GM12872 (cell line): Measurements from ENCODE around the gene HOXD12.

Experiments used
- CTCF ChIP-seq: IDR thresholded peaks from 3 replicates; pipeline ENCODE4 v1.5.1; 2011; ENCODE audit warnings: low read depth, mild to moderate bottlenecking, low read length, moderate library complexity; ENCODE audit not compliant: insufficient read depth

The HOXD12 gene

GRCh38 chr2:176082525-176082823, 17.1 kb upstream of the HOXD12 start:
- no peak for TF ChIP-seq CTCF

- TF ChIP-seq CTCF, result no peak
These were observed 16.5 kb upstream of the HOXD12 start for GRCh38 chr2:176082824-176083751.

GRCh38 chr2:176083796-176084261, 15.8 kb upstream of the HOXD12 start, which contains the start of gene EVX2:
EVX2 (minus strand) TSS chr2:176083962; CDS start chr2:176083776, 186 bp downstream.
- TF ChIP-seq CTCF, result no peak

- TF ChIP-seq CTCF, result no peak
These were observed 14.9 kb upstream of the HOXD12 start for GRCh38 chr2:176084611-176085119.

- TF ChIP-seq CTCF, result no peak
These were observed 14.3 kb upstream of the HOXD12 start for GRCh38 chr2:176085120-176085788.

- TF ChIP-seq CTCF, result peak; percentile 42; the same call in 2 of the 3 replicates
These were observed 13.5 kb upstream of the HOXD12 start for GRCh38 chr2:176085861-176086771.
